ENCODE measurements around the gene NABP1.

The NABP1 gene

DNA sequence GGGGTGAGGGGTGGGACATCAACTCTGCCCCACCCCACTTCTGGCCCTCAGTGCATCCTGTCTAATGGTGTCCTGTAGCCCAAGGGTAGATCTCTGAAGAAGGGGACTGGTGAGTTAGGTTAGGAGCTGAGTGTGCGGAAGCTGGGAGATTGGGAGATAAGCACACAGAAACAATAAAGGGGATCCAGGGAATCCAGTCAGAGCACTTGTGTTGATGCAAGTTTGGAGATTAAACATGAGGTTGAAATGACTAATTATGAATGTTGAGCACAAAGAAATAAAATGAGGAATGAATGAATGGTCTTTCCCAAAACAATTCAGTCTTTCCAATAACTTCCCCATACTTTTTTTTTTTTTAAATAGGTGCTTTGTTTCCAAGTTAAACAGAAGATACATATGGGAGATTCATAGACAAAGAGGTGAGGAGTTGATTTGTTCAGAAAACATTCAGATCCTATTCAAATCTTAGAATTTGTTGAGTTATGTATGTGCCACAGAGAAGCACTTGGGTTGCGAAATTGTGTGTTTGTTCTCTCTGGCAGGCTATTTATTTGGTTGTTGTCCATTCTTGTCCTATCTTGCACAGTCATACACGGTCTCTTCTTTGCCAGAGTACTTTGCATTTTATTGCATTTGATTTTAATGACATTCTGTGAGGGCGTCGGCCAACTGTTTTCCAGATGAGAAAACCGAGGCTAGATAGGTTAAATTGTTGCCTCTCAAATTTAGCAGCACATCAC lies 31.6 kb upstream of the NABP1 start:
- DNase-seq (ENCODE audit: low read depth in 2 of 2, low spot score in 1 of 2), result no peak

DNA sequence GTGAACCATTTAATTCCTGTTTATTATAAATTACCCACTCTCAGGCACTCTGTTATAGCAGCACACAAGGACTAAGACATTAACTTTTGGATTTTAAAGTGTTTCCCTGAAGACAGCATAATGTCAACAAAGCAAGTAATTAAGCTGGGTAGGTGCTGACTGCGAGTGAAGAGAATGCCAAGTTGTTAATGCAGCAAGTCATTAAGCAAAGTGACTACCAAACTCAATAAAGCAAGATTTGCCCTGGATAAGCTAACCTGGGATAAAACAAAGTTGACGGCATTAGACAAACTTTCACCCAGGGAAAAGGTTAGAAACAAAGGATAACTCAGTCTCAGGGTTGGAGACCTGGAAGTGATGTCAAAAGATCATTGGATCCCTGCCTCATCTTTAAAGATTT lies 28.4 kb upstream of the NABP1 start:
- DNase-seq (ENCODE audit: low read depth in 2 of 2, low spot score in 1 of 2), result no peak

DNA sequence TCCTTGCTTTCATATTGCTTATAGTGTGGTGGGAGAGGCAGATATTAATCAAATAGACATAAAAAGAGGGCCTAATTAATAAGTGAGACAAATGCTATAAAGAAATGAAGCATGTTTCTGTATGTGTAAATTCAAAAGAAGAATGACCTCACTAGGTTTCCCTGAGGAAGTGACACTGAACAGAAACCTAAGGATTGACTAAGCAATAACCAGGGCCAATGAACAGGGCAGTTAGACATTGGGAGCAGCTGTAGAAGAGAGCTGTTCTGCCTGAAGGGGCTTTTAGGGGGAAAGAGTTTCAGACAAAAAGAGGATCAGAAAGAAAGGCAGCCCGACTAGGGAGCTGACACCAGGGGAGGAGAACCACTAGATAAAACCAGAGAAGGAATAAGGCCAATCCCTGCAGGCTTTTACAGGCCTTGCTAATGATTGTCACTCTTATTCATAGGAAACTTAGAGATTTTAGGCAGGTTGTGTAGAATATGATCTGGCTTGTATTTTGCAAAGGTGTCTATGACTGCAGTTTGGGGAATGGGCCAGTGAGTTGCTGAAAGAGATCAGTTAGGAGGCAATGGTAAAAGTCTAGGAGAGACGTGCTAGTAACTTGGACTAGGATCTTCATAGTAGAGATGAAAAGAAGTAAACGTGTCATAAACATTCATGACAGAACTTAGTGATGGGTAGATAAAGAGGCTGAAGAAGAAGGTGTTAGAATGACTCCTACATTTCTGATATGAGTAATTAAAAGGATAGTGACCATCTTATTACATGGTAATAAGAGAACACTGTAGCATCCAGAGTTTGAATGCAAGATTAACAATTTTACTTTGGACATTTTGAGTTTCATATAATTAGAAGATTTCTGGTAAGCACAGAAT lies 26.8 kb upstream of the NABP1 start:
- no peak for DNase-seq (ENCODE audit: low read depth in 2 of 2, low spot score in 1 of 2)

DNA sequence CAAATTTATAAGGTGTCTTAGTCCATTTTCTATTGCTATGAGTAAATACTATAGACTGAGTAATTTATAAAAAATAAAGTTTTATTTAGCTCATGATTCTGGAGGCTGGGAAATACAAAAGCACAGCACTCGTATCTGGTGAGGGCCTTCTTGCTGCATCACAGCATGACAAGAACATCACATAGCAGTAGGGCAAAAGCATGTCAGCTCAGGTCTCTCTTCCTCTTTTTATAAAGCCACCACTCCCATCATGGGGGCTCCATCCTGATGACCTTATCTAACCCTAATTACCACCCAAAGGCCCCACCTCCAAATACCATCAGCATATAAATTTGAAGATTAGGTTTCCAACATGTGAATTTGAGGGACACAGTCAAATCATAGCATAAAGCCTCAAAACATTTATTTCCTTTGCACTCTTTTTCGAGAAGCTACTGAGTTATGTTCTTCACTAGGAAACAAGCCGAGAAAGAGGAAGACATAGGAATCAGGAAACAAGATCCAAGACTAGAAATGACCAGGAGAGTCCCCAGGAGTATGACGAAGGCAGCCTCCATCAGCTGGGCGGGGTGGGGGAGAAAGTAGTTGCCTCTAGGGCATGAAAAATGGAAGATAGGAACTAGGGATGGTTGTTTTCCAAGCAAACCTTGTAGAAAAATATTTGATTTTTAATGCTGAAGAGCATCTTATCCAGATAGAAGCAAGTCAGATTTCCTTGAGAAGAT lies 24.1 kb upstream of the NABP1 start:
- DNase-seq (ENCODE audit: low read depth in 2 of 2, low spot score in 1 of 2), result no peak

DNA sequence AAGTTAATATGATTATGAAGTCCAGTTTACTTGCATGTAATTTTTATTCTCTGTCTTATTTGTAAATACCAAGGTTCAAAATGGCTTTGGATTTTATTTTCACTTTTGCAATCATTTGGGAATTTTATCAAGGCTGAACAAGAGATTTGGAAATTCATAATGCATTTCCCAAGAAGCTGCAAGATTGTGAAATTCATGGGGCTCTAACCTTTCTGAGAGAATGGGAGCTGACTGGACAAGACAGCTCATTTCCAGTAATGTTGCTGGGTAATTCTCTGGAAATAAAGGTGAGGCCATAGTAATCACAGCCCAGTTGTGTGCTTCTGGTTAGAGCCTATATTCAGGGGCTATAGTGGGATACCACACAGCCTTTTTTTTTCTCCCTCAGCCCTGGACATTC lies 21.5 kb upstream of the NABP1 start:
- DNase-seq (ENCODE audit: low read depth in 2 of 2, low spot score in 1 of 2), result no peak

DNA sequence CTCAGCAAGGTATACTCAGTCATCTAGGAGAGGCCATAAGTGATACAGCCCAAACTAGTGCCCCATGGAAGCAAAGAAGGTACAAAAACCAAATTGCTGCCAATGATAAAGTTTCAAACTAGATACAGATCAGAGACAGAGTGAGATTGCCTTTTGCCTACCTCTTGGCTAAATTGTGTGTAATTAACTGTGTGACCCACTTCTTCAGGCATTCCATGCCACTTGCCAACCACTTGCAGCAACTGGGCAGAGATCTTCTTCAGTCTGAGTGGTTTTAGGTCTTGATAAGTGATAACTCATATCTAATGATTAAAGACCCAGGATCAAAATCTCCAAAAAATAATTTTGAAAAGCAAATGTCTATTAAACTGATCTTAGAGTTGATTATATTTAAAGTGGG lies 21.1 kb upstream of the NABP1 start:
- DNase-seq (ENCODE audit: low read depth in 2 of 2, low spot score in 1 of 2), result no peak

DNA sequence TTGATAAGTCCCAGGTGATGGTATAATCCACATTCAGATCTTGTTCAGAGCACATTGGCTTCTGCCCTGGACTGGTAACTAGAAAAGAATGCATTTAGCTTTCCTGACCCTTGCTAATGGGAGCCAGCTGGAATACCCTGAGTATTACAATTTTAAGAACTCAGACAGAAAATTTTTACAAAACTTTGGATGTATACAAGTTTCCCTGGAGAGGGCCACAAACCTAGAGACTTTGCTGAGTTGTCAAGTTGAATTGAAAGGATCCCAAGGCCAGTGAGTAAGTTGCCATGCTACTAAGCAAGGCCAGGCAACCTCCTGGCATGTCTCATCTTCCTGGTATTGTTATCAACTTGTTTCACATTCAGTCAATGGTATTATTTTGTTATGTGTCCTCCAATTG lies 20.0 kb upstream of the NABP1 start:
- DNase-seq (ENCODE audit: low read depth in 2 of 2, low spot score in 1 of 2), result no peak

DNA sequence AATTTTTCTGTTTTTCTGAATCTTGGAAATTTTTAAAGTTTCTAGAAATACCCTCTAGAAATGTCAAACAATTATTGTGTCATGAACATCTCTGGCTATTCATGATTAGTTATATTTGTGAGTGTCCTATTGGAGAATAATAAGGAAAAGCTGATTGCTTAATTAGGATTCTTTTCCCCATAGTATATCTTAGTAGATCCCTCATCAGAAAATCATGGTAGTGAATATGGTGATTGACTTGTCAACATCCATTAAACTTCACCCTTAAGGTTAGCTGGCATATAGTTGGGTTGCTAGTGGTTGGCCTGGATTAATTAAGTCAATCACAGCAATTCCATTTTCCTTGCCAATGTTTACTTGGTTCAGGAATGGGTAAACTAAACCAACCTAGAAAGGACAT lies 18.7 kb upstream of the NABP1 start:
- no peak for DNase-seq (ENCODE audit: low read depth in 2 of 2, low spot score in 1 of 2)

DNA sequence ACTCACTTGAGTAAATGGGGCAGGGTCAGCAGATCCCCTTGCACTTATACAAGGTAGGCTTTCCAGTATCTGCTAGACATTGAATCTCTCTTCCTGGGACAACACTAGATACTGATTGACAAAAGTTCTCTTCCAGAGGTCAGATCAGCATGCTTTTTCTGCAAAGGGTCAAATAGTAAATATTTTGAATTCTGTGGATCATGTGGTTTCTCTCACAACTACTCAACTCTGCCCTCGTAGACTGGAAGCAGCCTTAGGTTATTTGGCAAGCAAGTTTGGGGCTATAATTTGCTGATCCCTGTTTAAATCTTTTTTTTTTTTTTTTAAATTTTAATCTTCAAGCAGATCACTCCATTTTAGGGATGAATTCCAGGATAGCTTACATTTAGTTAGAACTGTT lies 17.4 kb upstream of the NABP1 start:
- no peak for DNase-seq (ENCODE audit: low read depth in 2 of 2, low spot score in 1 of 2)

DNA sequence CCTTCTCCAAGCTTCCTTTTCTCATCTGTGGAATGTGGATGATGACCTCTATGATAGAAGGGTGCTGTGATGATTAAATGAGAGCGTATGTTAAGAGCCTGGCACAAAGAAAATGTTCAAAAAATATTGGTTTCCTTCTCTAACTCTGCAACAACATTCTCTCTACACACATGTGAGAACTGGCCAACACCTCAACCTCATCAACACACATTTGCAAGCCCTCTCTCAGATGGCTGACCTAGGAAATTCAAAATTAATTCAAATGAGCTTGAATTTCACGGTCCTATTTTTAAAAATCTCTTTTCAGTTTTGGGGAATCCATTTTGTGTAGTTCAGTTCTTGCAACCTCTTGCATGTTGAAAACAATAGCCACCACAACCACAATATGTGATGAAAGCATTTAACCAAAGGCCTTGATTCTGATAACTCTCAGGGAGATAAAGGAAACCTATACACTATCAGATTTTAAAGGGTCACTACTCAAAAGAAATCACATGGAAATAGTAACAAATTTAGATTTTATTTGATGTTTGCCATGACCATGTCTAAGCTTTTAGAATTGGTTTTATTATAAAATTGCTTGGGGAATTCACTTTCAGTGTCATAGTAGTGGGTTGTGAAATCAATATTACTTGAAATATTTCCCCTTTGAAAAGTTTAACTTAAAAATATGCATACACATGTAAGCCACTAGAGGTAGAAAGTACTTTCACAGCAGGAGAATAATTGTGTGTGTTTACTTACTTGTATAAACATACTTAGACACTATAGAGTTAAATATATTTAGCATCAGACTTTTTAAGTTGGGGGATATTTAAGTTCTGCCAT lies 16.6 kb upstream of the NABP1 start:
- DNase-seq (ENCODE audit: low read depth in 2 of 2, low spot score in 1 of 2), result no peak

DNA sequence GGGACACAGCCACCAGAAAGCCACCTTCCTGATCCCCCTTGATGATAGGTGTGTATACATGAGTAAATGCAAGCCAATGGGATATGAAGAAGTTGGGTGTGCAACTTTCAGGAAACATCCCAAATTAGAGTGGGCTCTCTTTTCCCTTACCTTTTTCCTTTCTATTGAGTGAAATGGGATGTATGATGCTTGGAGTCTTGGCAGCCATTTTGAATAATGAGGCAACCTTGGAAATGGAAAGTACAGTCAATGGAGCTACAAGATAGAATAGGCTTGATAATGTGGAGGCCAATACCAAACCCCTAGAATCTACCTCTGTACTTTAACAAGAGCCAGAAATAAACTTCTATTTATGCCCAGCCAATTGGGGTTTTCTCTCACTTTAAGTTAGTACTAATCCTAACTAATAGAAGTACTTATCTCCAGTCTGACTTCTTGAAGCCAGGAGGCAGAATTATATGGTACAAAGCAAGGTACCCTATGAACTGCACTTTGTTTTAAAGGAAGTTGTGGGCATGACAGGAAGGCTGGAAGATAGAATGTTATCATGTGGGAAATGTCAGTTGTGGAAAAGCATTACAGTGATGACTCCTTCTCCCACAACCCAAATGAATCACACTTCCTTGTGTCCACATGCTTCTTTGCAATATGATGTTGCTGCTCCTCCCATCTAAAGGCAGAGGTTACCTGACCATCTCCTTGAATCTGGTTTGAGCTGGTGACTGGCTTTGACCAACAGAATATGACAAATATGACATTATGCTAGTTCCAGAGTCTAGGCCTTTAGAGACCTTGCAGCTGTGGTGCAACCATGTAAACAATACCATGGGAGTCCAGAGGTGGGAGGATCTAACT lies 12.9 kb upstream of the NABP1 start:
- no peak for DNase-seq (ENCODE audit: low read depth in 2 of 2, low spot score in 1 of 2)

DNA sequence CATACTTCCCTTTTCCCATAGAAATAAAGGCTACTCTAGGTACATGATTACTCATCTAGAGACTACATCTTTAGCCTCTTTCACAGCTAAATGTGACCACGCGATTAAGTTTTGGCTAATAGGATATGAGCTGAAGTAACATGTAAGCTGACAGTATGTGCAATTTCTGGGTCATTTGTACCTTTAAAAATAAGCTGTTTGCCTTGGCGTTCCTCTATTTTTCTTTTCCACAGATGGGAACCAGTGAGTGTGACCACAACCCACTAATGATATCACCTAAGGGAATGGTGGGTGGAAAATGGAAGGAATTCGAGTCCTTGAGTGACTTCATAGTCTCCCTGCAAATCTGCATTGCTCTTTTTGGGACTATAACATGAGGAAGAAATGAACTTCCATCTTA lies 11.7 kb upstream of the NABP1 start:
- DNase-seq (ENCODE audit: low read depth in 2 of 2, low spot score in 1 of 2), result no peak

DNA sequence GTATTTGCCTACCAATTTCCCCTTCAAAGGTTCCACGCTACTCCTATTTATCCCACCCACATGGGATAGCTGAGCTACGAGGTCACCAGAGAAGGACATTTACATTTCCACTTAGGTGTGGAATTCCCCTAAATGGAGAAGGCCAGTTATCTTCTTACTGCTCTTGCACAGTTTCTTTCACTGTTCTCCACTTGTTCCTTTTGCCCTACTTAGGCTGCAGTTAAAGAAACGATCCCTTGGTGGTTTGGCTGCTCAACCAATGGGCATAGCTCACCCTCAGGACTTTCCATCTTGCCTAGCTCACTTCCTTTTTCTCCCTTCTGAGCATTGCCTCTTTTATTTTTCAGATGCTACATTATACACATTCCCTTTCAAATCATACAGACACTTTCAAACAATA lies 11.2 kb upstream of the NABP1 start:
- no peak for DNase-seq (ENCODE audit: low read depth in 2 of 2, low spot score in 1 of 2)

DNA sequence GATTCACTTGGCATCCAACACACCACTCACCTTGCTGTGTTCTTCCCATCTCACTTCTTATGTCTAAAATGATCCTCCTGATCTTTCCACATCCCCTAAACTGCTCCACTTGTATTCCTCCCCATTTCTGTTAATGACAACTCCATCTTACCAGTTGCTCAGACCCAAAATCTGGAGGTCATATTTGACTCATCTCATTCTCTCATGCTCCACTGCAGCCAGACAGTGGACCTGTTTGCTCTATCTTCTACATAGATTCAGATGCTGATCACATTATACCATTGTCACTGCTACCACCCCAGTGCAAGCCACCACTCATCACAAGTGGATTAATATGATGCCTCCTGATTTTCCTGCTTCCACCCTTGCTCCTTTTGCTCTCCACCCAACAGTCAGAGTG lies 7.9 kb upstream of the NABP1 start:
- DNase-seq (ENCODE audit: low read depth in 2 of 2, low spot score in 1 of 2), result no peak

DNA sequence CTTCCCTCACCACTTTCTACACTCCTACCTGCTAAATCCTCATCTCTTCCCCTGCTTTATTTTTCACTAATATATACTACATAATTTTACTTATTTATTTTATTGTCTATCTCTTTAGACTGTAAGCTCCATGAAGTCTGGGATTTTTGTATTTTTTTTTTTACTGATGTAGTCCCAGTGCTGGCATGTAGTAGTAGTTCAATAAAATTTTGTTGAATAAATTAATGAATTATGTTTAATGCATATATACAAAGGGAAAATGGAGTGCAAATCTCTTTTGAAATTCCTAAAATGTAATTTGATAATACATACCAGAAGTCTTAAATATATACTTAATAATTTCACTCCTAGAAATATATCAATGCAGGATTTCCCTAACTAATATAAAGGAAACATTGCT lies 7.1 kb upstream of the NABP1 start:
- no peak for DNase-seq (ENCODE audit: low read depth in 2 of 2, low spot score in 1 of 2)

DNA sequence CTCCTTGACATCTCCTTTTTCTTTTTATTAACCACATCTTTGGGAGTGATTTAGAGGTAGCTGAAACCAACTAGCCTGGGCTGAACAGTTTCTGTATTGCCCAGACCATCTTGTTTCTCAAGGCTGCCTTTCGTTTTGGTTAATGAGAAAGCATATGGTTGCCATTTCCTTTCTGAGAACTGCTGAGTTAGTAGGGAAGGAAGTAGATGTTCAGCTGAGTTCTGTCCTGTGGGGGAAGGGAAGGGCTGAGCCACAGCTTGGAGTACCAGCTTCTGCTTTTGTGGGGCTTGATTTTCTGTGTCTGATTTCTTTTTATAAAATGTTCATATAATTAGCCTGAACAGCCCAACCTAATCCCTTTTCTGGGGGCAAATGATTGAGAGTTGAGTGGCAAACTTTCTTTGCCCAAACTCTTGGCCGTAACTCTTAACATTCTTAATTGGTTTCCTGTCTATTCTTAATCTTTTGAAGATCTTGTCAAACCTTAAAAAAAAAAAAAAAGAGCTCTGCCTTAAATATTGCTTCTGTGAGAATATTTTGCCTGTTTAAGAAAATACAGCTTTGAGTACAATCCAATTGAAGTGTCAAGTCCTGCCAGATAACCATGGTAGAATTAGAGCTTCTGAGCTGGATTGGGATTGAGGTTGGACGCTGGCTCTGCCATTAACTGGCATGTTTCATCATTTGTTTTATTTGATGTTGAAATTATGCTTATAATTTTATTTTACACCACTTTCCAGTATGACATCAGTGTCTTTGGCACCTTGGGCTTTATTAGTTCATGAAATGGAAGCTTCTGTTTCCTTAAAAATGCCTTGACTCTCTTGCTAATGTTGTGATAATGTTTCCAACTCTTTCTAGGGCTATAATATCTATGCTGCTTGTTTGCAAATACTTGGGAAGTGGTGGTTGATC lies 1.9 kb upstream of the NABP1 start:
- peak in 1 of 2 donors; percentile 35 for DNase-seq (ENCODE audit: low read depth in 2 of 2, low spot score in 1 of 2)

DNA sequence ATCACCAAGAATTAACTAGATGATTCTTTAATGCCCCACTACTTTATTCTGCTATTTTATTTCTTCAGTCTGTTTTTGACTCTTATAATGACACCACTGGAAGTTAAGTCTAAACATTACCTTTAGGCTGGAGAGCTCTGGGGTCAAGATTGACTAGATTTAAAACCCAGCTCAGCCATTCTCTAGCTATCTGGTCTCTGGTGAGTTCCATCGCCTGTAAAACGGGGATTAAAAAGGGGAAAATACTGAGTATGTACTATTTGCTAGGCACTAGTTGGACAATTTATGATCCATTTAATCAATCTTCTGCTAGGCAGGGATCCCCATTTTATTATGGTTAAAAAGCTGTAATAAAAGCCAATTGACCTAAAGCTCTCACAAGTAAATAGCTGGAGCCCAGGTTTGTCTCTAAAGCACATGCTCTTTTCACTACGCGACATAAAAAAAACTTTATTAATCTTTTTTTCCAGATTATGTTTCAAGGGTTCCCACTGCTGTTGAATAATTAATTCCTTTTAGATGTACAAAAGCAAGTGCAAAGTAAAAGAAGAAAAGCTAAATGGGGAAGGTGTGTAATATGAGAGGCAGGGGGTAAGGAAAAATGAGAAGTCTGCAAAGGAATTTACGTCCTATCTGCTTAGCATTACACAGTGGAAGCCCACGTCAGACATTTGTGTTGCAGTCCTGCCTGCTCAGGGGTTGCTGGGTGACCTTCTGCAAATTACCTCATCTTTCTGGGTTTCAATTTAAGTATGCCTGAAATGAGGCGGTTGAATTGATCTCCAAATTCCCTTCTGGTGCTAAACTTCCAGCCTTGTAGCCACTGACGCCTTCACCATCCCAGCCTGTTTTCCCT lies 918 bp upstream of the NABP1 start:
- DNase-seq (ENCODE audit: low read depth in 2 of 2, low spot score in 1 of 2), result no peak

DNA sequence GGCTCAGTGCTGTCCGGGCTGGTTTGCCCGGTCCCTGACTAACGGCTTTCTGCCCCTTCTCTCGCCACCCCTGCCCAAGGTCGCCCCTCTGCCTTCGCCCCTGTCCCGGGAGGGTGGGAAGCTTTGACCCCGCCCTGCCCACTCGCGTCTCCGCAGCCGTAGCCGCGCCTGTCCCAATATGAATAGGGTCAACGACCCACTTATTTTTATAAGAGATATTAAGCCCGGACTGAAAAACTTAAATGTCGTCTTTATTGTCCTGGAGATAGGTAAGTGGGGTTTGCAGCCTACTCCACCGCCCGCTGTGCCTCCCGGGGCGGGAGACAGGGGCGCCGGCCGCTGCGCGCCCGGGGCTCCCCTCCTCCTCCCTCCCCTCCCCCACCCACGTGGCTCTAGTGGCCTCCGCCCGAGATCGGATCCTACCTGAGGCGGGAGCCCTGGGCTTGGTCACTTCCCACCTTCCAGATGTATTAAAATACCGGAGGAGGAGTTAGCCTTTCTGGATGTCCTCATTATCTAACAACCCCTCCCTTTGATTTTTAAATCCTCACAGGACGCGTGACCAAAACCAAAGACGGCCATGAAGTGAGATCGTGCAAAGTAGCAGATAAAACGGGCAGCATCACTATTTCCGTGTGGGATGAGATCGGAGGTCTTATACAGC lies 633 bp downstream of the NABP1 start:
- DNase-seq (ENCODE audit: low read depth in 2 of 2, low spot score in 1 of 2), result peak; percentile 38 to 41
